ENCODE data around the gene SPECC1. TPM values are rescaled to one million over a fixed set of nuclear protein-coding genes. Genes with fewer than 3 reads are reported as not detected.
"Not testable (repeated sequence)": the region's sequence is repeated elsewhere in the genome, so short reads cannot be mapped to it uniquely, and the experiment has no call there.

The SPECC1 gene
- total RNA-seq, 4 donors from 2014 or later, result 22.5 to 36.3 (median 33.2) TPM

- no peak overlapping the region for H3K4me3 ChIP-seq
- H3K4me1 ChIP-seq, result peaks cover 0 to 6% (median 4%) of the 10 kb centered on the region in 3 donors
- no peaks in the 10 kb centered on the region for H3K9me3 ChIP-seq
- no peaks in the 10 kb centered on the region for H3K27me3 ChIP-seq
- peaks cover 0 to 7% of the 10 kb centered on the region in 2 donors for H3K36me3 ChIP-seq
- WGBS, 2 donors (ENCODE audit: low coverage in 1 of 2), result no CpG with 5 or more reads among the region's 4 CpGs
- TF ChIP-seq POLR2AphosphoS5 (IDR thresholded peaks at IDR 0.05) (no peak), CTCF (IDR thresholded peaks at IDR 0.05) (no peak), POLR2A (IDR thresholded peaks at IDR 0.05) (no peak), EP300 (IDR thresholded peaks at IDR 0.05) (no peak)
- H3K27ac ChIP-seq, result no peak overlapping the region
- no peak for ATAC-seq
Observed at GRCh38 chr17:20315821-20316220, 306.7 kb downstream of the SPECC1 start.

- not testable (repeated sequence) for H3K36me3 ChIP-seq, H3K4me1 ChIP-seq, H3K9me3 ChIP-seq, H3K27me3 ChIP-seq
- Histone ChIP-seq H3K27ac (peak overlapping the region in 1 of 4 donors; percentile 29), H3K4me3 (peak overlapping the region; percentile 21 to 52)
- WGBS, 2 donors (ENCODE audit: low coverage in 1 of 2), result no CpG with 5 or more reads among the region's 47 CpGs
- ATAC-seq, result peak; percentile 80
- peak; percentile 57 to 96 (median 90) for TF ChIP-seq CTCF (IDR thresholded peaks at IDR 0.05)
Observed at GRCh38 chr17:20320535-20321229, 311.5 kb downstream of the SPECC1 start.

GRCh38 chr17:20321357-20321756 lies 312.2 kb downstream of the SPECC1 start:
- not testable (repeated sequence) for H3K27ac ChIP-seq, H3K4me1 ChIP-seq, H3K27me3 ChIP-seq, H3K9me3 ChIP-seq, H3K36me3 ChIP-seq
- ATAC-seq, result peak; percentile 16
- H3K4me3 ChIP-seq, result peak overlapping the region in 1 of 2 donors; percentile 11
- WGBS, 2 donors (ENCODE audit: low coverage in 1 of 2), result 88% methylated on average over 3 of the region's 32 CpGs; no CpG with 5 or more reads in 1 of the 2 donors

GRCh38 chr17:20327739-20328138 lies 318.6 kb downstream of the SPECC1 start:
- not testable (repeated sequence) for H3K9me3 ChIP-seq, ATAC-seq, H3K27ac ChIP-seq, H3K36me3 ChIP-seq, H3K27me3 ChIP-seq, H3K4me3 ChIP-seq, H3K4me1 ChIP-seq
- WGBS, 2 donors (ENCODE audit: low coverage in 1 of 2), result 73 to 100% methylated on average over 1 to 2 of the region's 3 CpGs

GRCh38 chr17:20351405-20351804 lies 342.2 kb downstream of the SPECC1 start:
- ATAC-seq, H3K9me3 ChIP-seq: not testable (repeated sequence)

GRCh38 chr17:20352567-20352966 lies 343.4 kb downstream of the SPECC1 start:
- not testable (repeated sequence) for ATAC-seq, H3K4me3 ChIP-seq, H3K27ac ChIP-seq, H3K4me1 ChIP-seq, H3K9me3 ChIP-seq, H3K36me3 ChIP-seq, H3K27me3 ChIP-seq
- WGBS, 2 donors (ENCODE audit: low coverage in 1 of 2), result 65 to 66% methylated on average over 2 to 3 of the region's 3 CpGs

More at GRCh38 chr17:20351405-20351804, 342.2 kb downstream of the SPECC1 start:
- not testable (repeated sequence) for H3K4me3 ChIP-seq, H3K27ac ChIP-seq, H3K27me3 ChIP-seq, H3K4me1 ChIP-seq, H3K36me3 ChIP-seq
- no CpG with 5 or more reads among the region's 3 CpGs for WGBS, 2 donors (ENCODE audit: low coverage in 1 of 2)

GRCh38 chr17:20363846-20364245 lies 354.7 kb downstream of the SPECC1 start:
- H3K27ac ChIP-seq, ATAC-seq, H3K4me3 ChIP-seq, H3K4me1 ChIP-seq, H3K27me3 ChIP-seq, H3K9me3 ChIP-seq, H3K36me3 ChIP-seq: not testable (repeated sequence)
- 76 to 100% methylated on average over 1 to 4 of the region's 4 CpGs for WGBS, 2 donors (ENCODE audit: low coverage in 1 of 2)

Small RNA genes within 50 kb of the gene (small RNA-seq; reads per million reads assigned to genes)
- 0 reads per million in 4 donors for gene AC008088.1
- 0 reads per million in 4 donors for gene RNU6-1057P
- 0 reads per million in 4 donors for gene RNU6-258P
- 0 reads per million in 4 donors for gene RNU6-467P

Other genes starting within 250 kb of the SPECC1 start
- 10 to 100 TPM; 29.2 to 48.7 (median 47.5) TPM for gene ULK2, start 141.4 kb upstream of the SPECC1 start, total RNA-seq
- gene AKAP10, start 31.5 kb upstream of the SPECC1 start, total RNA-seq, result 10 to 100 TPM; 22.6 to 46.4 (median 24.4) TPM

Measured in gastroesophageal sphincter (tissue), 4 donors.